ENCODE results near the gene DDTL. TPM values are rescaled to one million over a fixed set of nuclear protein-coding genes. Genes with fewer than 3 reads are reported as not detected.
"Not testable (repeated sequence)": the region's sequence is repeated elsewhere in the genome, so short reads cannot be mapped to it uniquely, and the experiment has no call there.

DDTL gene
- total RNA-seq, result 4.0 and 5.4 TPM in 2 replicates

GRCh38 chr22:23966568-23966967, at the start of gene DDTL:
Gene DDTL (plus strand): TSS chr22:23966888. CDS start chr22:23966915, 27 bp downstream.
- intact Hi-C loops (cut with micrococcal nuclease), result not testable (repeated sequence)

- intact Hi-C loops (cut with micrococcal nuclease), result not testable (repeated sequence)
Observed at GRCh38 chr22:23920267-23920611, 46.4 kb upstream of the DDTL start.

- intact Hi-C loops (cut with micrococcal nuclease), result not testable (repeated sequence)
Observed at GRCh38 chr22:23921586-23922201, 45.0 kb upstream of the DDTL start.

GRCh38 chr22:23922921-23923320, 43.8 kb upstream of the DDTL start:
- intact Hi-C loops (cut with micrococcal nuclease), result no loop called here

GRCh38 chr22:23925020-23925606, 41.6 kb upstream of the DDTL start:
- intact Hi-C loops (cut with micrococcal nuclease), result no loop called here

- intact Hi-C loops (cut with micrococcal nuclease), result no loop called here
Observed at GRCh38 chr22:23926561-23926960, 40.1 kb upstream of the DDTL start.

GRCh38 chr22:23938328-23939016, 28.2 kb upstream of the DDTL start:
- intact Hi-C loops (cut with micrococcal nuclease), result no loop called here

GRCh38 chr22:23939017-23939357, 27.7 kb upstream of the DDTL start:
- intact Hi-C loops (cut with micrococcal nuclease), result no loop called here

- intact Hi-C loops (cut with micrococcal nuclease), result not testable (repeated sequence)
Observed at GRCh38 chr22:23940166-23940565, 26.5 kb upstream of the DDTL start.

GRCh38 chr22:23947391-23947790, 19.3 kb upstream of the DDTL start:
- intact Hi-C loops (cut with micrococcal nuclease), result not testable (repeated sequence)

- intact Hi-C loops (cut with micrococcal nuclease), result not testable (repeated sequence)
Observed at GRCh38 chr22:23949764-23950163, 16.9 kb upstream of the DDTL start.

GRCh38 chr22:23951383-23951782, 15.3 kb upstream of the DDTL start:
- intact Hi-C loops (cut with micrococcal nuclease), result not testable (repeated sequence)

GRCh38 chr22:23952794-23953405, 13.8 kb upstream of the DDTL start:
- intact Hi-C loops (cut with micrococcal nuclease), result not testable (repeated sequence)

GRCh38 chr22:23953485-23953884, 13.2 kb upstream of the DDTL start:
- intact Hi-C loops (cut with micrococcal nuclease), result not testable (repeated sequence)

- intact Hi-C loops (cut with micrococcal nuclease), result not testable (repeated sequence)
Observed at GRCh38 chr22:23954193-23954990, 12.3 kb upstream of the DDTL start.

GRCh38 chr22:23954991-23955305, 11.7 kb upstream of the DDTL start:
- intact Hi-C loops (cut with micrococcal nuclease), result loop anchor here (5.0 kb wide), 4 partner anchors 93 to 413 kb away; partner anchors contain the start of gene CHCHD10

GRCh38 chr22:23955886-23956285, 10.8 kb upstream of the DDTL start:
- intact Hi-C loops (cut with micrococcal nuclease), result loop anchor here (5.0 kb wide), 4 partner anchors 94 to 414 kb away; partner anchors contain the start of gene CHCHD10

- intact Hi-C loops (cut with micrococcal nuclease), result loop anchor here (5.0 kb wide), 4 partner anchors 94 to 414 kb away; partner anchors contain the start of gene CHCHD10
Observed at GRCh38 chr22:23956301-23956900, 10.3 kb upstream of the DDTL start.

GRCh38 chr22:23961084-23961771, 5.5 kb upstream of the DDTL start, which contains the start of gene GSTT2B:
Gene GSTT2B (minus strand): TSS chr22:23961195. CDS start chr22:23961131, 64 bp downstream.
- intact Hi-C loops (cut with micrococcal nuclease), result not testable (repeated sequence)

- intact Hi-C loops (cut with micrococcal nuclease), result not testable (repeated sequence)
Observed at GRCh38 chr22:23966094-23966493, 594 bp upstream of the DDTL start.

Data from T-helper 1 cell treated with Interleukin-12 subunit alpha and Interleukin-12 subunit beta and Interleukin-4 antibody, amounts not matched to agents 30 ng/mL and 1 ng/mL, for 36 hours (primary cell).